NOMO-1 (cell line): ENCODE data around the gene PCDH15.
"Not testable (repeated sequence)": the region's sequence is repeated elsewhere in the genome, so short reads cannot be mapped to it uniquely, and the experiment has no call there.

Experiments
- DNase-seq, 2 experiments: peaks; one replicate each; lab custom pipeline; 2025; ENCODE audit not compliant: unreplicated experiment in 2 of 2; lab: John Stamatoyannopoulos, UW

The PCDH15 gene

GRCh38 chr10:54415483-54415882 is 385.5 kb downstream of the PCDH15 start:
- no peak for DNase-seq

GRCh38 chr10:54402576-54402975 is 398.5 kb downstream of the PCDH15 start:
- no peak for DNase-seq

GRCh38 chr10:54396031-54396430 is 405.0 kb downstream of the PCDH15 start:
- no peak for DNase-seq

GRCh38 chr10:54394598-54394997 is 406.4 kb downstream of the PCDH15 start:
- not testable (repeated sequence) for DNase-seq

- DNase-seq = no peak
Measured at GRCh38 chr10:54372179-54372578, 428.9 kb downstream of the PCDH15 start.

GRCh38 chr10:54368984-54369383 is 432.0 kb downstream of the PCDH15 start:
- DNase-seq = no peak

- no peak for DNase-seq
Measured at GRCh38 chr10:54363390-54363789, 437.6 kb downstream of the PCDH15 start.

- no peak for DNase-seq
Measured at GRCh38 chr10:54342058-54342457, 459.0 kb downstream of the PCDH15 start.

GRCh38 chr10:54335296-54335695 is 465.7 kb downstream of the PCDH15 start:
- DNase-seq = no peak

GRCh38 chr10:54319341-54319740 is 481.7 kb downstream of the PCDH15 start:
- no peak for DNase-seq

- no peak for DNase-seq
Measured at GRCh38 chr10:54318470-54318869, 482.6 kb downstream of the PCDH15 start.

- DNase-seq = no peak
Measured at GRCh38 chr10:54314430-54314829, 486.6 kb downstream of the PCDH15 start.

GRCh38 chr10:54284526-54285193 is 516.4 kb downstream of the PCDH15 start:
- DNase-seq = no peak

- no peak for DNase-seq
Measured at GRCh38 chr10:54282012-54282411, 519.0 kb downstream of the PCDH15 start.

- DNase-seq = no peak
Measured at GRCh38 chr10:54266395-54266794, 534.6 kb downstream of the PCDH15 start.

GRCh38 chr10:54262726-54263125 is 538.3 kb downstream of the PCDH15 start:
- DNase-seq = no peak

- no peak for DNase-seq
Measured at GRCh38 chr10:54259104-54259503, 541.9 kb downstream of the PCDH15 start.

GRCh38 chr10:54234832-54235231 is 566.2 kb downstream of the PCDH15 start:
- DNase-seq = no peak

- DNase-seq = no peak
Measured at GRCh38 chr10:54203401-54203800, 597.6 kb downstream of the PCDH15 start.

- DNase-seq = no peak
Measured at GRCh38 chr10:54198051-54198450, 603.0 kb downstream of the PCDH15 start.

GRCh38 chr10:54194806-54195205 is 606.2 kb downstream of the PCDH15 start:
- DNase-seq = no peak

- no peak for DNase-seq
Measured at GRCh38 chr10:54159924-54160323, 641.1 kb downstream of the PCDH15 start.

- DNase-seq = no peak
Measured at GRCh38 chr10:54148508-54148907, 652.5 kb downstream of the PCDH15 start.
